Mucosa of rectum (tissue), 2 donors: ENCODE measurements around the gene SEMA3B.

Source experiments
- H3K27ac ChIP-seq, 2 donors: one replicate each; pipeline ENCODE4 v1.7.0; 2013; ENCODE audit warnings: inconsistent platforms in 2 of 2, low read depth in 2 of 2, low read length in 2 of 2
- H3K27me3 ChIP-seq, 2 donors: one replicate each; pipeline ENCODE4 v1.7.0; 2013; ENCODE audit warnings: low read length in 2 of 2; ENCODE audit not compliant: control insufficient read depth in 2 of 2, insufficient read depth in 2 of 2
- H3K36me3 ChIP-seq, 2 donors: one replicate each; pipeline ENCODE4 v1.7.0; 2013; ENCODE audit warnings: low read length in 2 of 2; ENCODE audit not compliant: control insufficient read depth in 2 of 2, insufficient read depth in 2 of 2
- H3K4me1 ChIP-seq, 2 donors: one replicate each; pipeline ENCODE4 v1.7.0; 2013; ENCODE audit warnings: low read length in 2 of 2, mild to moderate bottlenecking in 1 of 2; ENCODE audit not compliant: control insufficient read depth in 2 of 2, insufficient read depth in 2 of 2
- H3K4me3 ChIP-seq, 2 donors: one replicate each; pipeline ENCODE4 v1.7.0; 2013; ENCODE audit warnings: low read length in 2 of 2
- H3K9ac ChIP-seq, 2 donors: one replicate each; pipeline ENCODE4 v1.7.0; 2013; ENCODE audit warnings: low read length in 2 of 2, low read depth in 1 of 2, mild to moderate bottlenecking in 1 of 2
- H3K9me3 ChIP-seq, 2 donors: one replicate each; pipeline ENCODE4 v1.7.0; 2013; ENCODE audit warnings: low read length in 2 of 2; ENCODE audit not compliant: control insufficient read depth in 2 of 2
- donor health status: healthy.
- donor health status: Normal muscosa, but diverticular disease.

The SEMA3B gene

DNA sequence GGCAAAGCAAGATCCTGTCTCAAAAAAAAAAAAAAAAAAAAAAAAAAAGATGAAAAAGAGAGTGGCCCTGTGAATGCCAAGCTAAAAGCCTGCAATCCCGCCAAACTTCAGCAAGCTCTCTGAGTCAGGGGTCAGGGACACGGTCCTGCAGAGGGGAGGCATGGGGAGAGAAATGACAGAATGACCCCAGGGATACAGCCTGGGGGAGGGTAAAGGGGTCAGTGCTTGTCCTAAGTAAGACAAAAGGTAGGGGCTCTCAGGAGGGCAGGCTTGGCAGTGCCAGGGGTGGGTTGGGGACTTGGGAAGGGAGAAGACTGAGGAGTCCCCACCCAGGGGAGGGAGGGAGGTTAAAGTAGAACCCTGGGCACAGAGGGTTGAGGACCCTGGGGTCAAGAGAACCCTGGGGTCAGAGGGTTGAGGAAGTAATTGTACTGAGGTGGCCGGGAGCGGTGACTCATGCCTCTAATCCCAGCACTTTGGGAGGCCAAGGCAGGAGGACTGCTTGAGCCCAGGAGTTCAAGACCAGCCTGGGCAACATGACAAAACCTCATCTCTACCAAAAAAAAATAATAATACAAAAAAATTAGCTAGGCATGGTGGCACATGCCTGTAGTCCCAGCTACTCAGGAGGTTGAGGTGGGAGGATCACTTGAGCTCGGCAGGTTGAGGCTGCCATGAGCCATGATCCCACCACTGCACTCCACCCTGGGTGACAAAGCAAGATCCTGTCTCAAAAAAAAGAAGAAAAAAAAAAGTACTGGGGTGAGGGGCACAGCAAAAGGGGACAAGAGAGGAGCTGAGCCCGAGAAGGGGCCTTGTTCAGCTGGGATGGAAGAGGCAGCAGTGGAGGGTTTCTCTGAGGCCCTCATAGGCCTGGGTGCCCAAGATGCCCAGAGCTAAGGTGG, 5.2 kb upstream of the SEMA3B start:
- no peak overlapping the region for H3K9ac ChIP-seq
- H3K36me3 ChIP-seq = peaks cover 0 to 1% of the 10 kb centered on the region in 2 donors
- H3K9me3 ChIP-seq = no peaks in the 10 kb centered on the region
- H3K27ac ChIP-seq = peak overlapping the region; percentile 40 to 96
- peaks cover 50 to 53% of the 10 kb centered on the region in 2 donors for H3K4me1 ChIP-seq
- no peak overlapping the region for H3K4me3 ChIP-seq
- H3K27me3 ChIP-seq = no peaks in the 10 kb centered on the region

DNA sequence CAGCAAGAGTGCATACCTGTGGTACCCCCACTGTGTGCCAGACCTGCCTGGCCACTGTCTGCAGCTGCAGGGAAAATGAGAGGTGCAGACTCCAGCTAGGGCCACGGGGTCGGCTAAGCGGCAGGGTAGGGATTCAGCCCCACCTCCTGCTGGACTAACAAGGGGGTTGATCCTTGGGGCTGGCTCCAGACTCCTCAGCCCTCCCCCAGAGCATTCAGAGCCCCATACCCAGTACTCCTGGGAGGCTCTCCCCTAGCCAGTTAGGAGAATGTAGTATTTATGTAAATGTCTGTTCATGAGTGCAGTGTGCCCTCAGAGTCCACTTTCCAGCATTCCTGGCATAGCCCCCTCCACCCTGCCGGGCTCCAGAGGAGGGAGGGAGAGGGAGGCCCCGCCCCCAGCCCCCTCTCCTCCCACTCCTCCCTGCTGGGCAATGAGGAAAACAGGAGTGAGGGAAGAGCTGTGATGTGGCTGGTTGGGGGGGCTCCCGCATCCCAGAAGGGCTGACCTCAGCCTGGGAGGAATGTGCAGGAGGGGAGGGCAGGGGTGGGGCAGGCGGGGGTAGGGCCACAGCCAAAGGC, 4.5 kb upstream of the SEMA3B start:
- Histone ChIP-seq H3K27ac (peak overlapping the region; percentile 96 to 97), H3K9ac (peak overlapping the region; percentile 24 to 36), H3K4me1 (peaks cover 54 to 58% of the 10 kb centered on the region in 2 donors), H3K9me3 (no peaks in the 10 kb centered on the region), H3K36me3 (no peaks in the 10 kb centered on the region), H3K27me3 (no peaks in the 10 kb centered on the region), H3K4me3 (no peak overlapping the region)

DNA sequence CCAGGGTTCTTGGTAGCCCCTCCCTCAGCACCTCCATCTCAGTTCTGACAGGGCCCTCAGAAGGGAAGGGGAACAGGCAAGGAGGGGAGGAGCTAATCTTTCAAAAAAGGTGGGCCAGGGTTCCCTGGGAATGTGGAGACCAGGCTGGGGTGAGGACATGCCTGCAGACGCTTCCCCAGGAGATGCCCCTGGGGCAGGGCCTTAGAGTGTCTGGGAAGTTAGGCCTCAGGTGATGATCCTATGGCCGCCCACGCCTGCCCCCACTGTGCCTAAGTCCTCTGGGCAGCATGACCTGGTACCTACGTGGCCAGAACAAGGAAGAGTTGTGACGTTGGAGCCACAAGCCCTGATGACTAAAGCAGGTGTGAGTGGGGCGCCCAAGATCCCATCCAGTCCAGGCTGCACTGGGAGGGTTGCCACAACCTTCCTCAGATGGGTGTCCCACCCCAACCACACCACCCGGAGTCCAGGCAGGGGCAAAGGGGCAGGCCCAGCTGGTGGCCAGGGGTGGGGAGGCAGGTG, 3.9 kb upstream of the SEMA3B start:
- Histone ChIP-seq H3K27me3 (no peaks in the 10 kb centered on the region), H3K36me3 (no peaks in the 10 kb centered on the region), H3K4me1 (peaks cover 57 to 61% of the 10 kb centered on the region in 2 donors), H3K27ac (peak overlapping the region; percentile 96 to 97), H3K4me3 (no peak overlapping the region), H3K9ac (peak overlapping the region in 1 of 2 donors; percentile 36), H3K9me3 (no peaks in the 10 kb centered on the region)

DNA sequence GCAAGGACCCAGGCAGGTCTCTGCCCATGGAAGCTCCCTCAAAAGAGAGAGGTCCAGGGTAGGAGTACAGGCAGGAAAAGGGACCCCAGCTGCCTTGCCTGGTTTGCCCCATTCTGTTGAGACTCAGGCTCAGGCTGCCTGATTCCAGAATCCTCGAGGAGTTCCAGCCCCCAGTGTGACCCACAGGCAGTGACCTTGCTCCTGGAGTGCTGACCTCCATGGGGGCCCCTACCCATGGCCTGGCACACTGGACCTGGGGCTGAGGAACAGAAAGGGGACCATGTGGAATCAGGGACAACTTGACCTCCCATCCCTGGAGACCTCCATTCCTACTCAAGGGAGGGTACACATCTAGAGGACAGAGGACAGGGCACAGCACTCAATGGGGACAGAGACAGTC, 3.4 kb upstream of the SEMA3B start:
- Histone ChIP-seq H3K4me1 (peaks cover 57 to 63% of the 10 kb centered on the region in 2 donors), H3K27ac (peak overlapping the region; percentile 96 to 97), H3K36me3 (no peaks in the 10 kb centered on the region), H3K9me3 (no peaks in the 10 kb centered on the region), H3K9ac (peak overlapping the region in 1 of 2 donors; percentile 36), H3K27me3 (no peaks in the 10 kb centered on the region), H3K4me3 (no peak overlapping the region)

GRCh38 chr3:50266017-50266416, 2.9 kb upstream of the SEMA3B start:
- Histone ChIP-seq H3K4me1 (peaks cover 57 to 63% of the 10 kb centered on the region in 2 donors), H3K9ac (peak overlapping the region in 1 of 2 donors; percentile 93), H3K36me3 (no peaks in the 10 kb centered on the region), H3K9me3 (no peaks in the 10 kb centered on the region), H3K4me3 (peak overlapping the region in 1 of 2 donors; percentile 72), H3K27me3 (no peaks in the 10 kb centered on the region), H3K27ac (peak overlapping the region; percentile 96 to 97)

GRCh38 chr3:50266836-50267235, 2.1 kb upstream of the SEMA3B start:
- peak overlapping the region; percentile 88 to 93 for H3K9ac ChIP-seq
- H3K4me3 ChIP-seq = peak overlapping the region; percentile 63 to 72
- H3K27me3 ChIP-seq = no peaks in the 10 kb centered on the region
- H3K4me1 ChIP-seq = peaks cover 61 to 69% of the 10 kb centered on the region in 2 donors
- H3K27ac ChIP-seq = peak overlapping the region; percentile 96 to 97
- no peaks in the 10 kb centered on the region for H3K9me3 ChIP-seq
- H3K36me3 ChIP-seq = peaks cover 0 to 3% of the 10 kb centered on the region in 2 donors

- Histone ChIP-seq H3K9ac (peak overlapping the region; percentile 88 to 93), H3K4me1 (peaks cover 62 to 69% of the 10 kb centered on the region in 2 donors), H3K36me3 (peaks cover 0 to 3% of the 10 kb centered on the region in 2 donors)
These were observed 1.6 kb upstream of the SEMA3B start for GRCh38 chr3:50267280-50267913.

DNA sequence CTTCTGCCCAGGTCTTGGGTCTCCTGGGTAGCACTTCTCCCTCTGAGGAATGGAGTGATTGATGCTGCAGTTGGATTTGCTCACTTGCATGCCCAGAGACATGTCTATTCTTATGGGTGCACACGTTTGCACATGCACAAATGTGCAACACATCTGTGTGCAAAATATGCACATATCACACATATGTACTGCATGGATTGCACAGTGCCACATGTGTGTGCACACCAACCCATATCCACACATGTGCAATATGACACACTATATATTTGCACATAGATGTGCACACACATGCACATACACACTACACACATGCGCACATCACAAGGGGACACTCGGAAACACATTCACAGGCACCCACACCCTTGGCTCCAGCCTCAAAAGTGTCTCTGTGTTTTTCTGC, 671 bp upstream of the SEMA3B start:
- no peaks in the 10 kb centered on the region for H3K9me3 ChIP-seq
- H3K4me3 ChIP-seq = peak overlapping the region; percentile 71 to 79
- H3K9ac ChIP-seq = peak overlapping the region; percentile 75 to 93
- no peaks in the 10 kb centered on the region for H3K27me3 ChIP-seq
- peaks cover 0 to 3% of the 10 kb centered on the region in 2 donors for H3K36me3 ChIP-seq
- H3K4me1 ChIP-seq = peaks cover 66 to 75% of the 10 kb centered on the region in 2 donors
- H3K27ac ChIP-seq = peak overlapping the region; percentile 96 to 97

More at GRCh38 chr3:50267280-50267913, 1.6 kb upstream of the SEMA3B start:
- Histone ChIP-seq H3K27me3 (no peaks in the 10 kb centered on the region), H3K27ac (peak overlapping the region; percentile 96 to 97), H3K4me3 (peak overlapping the region; percentile 63 to 79), H3K9me3 (no peaks in the 10 kb centered on the region)

DNA sequence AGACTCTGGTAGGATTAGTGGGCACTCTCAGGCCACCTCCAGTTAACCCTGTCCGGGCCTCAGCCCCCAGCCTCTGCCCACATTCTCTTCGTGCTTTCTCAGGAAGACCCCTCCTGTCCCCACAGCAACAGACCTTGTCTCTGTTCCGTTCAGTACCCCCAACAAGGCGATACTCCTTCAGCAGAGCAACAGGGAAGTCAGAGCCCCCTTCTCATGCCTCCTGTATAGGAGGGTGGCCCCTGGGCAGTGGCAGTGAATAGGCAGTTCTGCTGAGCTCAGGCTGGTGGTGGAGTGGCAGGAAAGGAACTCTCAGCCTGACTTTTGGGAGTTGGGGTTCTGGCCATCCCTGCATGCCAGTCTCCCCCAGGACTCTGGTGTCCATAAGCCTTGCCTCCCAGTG, 513 bp downstream of the SEMA3B start:
- H3K36me3 ChIP-seq = peaks cover 0 to 3% of the 10 kb centered on the region in 2 donors
- peak overlapping the region; percentile 93 to 94 for H3K9ac ChIP-seq
- H3K27me3 ChIP-seq = peaks cover 0 to 3% of the 10 kb centered on the region in 2 donors
- peak overlapping the region; percentile 96 to 97 for H3K27ac ChIP-seq
- peaks cover 71 to 78% of the 10 kb centered on the region in 2 donors for H3K4me1 ChIP-seq
- no peaks in the 10 kb centered on the region for H3K9me3 ChIP-seq
- H3K4me3 ChIP-seq = peak overlapping the region; percentile 71 to 79
